Epithelial cell of proximal tubule (primary cell): ENCODE results near the gene GEMIN8. TPM values are rescaled to one million over a fixed set of nuclear protein-coding genes. Genes with fewer than 3 reads are reported as not detected.

Source experiments
- DNase-seq: peaks from one replicate; pipeline ENCODE4 v3.0.0-alpha.2; 2011; ENCODE audit warnings: low read depth
- H3K4me3 ChIP-seq: 2 replicates; pipeline ENCODE4 v1.5.1; 2011; ENCODE audit warnings: low read depth, mild to moderate bottlenecking, low read length
- total RNA-seq: library from RNA; depleted of rRNA; stranded (reverse); fragments of >200 nt; gene quantifications from 2 replicates; pipeline ENCODE4 v1.2.3, GENCODE V29; 2015
- TF ChIP-seq, protein P1 (sequence below): conservative IDR thresholded peaks from 2 replicates; pipeline ENCODE4 v1.5.1; 2012; ENCODE audit warnings: low read depth, mild to moderate bottlenecking, low read length

The GEMIN8 gene
- total RNA-seq, 1 donor from 2014 or later, result 25.9 TPM

DNA sequence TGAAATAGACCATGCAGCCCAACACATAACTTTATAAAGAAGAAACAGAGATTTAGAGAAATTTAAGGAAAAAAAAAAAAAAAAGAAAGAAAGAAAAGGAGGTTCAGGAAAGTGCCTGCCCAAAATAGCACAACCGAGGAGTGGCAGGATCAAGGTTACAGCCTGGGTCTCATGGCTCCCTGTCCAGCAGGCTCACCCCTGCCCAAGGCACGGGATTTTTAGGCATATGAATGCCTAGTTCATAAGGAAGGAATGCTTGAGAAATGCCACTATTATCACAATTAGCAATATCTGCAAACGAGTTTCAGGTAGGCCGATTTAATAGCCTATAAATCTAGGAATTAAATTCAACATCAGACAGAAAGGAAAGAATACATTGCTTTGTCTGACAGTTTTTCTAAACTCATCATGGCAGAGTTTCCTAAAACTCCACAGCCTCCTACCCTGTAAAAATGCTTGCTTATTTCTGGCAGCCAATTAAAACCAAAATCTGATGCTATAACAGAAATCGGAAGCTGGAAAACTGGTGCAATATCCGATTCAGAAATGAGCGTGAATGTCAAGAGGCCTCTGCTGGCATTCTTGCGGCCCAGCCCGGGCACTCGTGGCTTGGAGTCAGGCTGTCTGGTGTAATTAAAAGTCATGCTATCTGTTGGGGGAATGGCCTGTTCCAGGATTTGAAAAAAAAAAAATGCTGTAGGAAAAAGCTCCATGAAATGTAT lies 63.5 kb downstream of the GEMIN8 start:
- no peak overlapping the region for H3K4me3 ChIP-seq
- no peak for DNase-seq
- TF ChIP-seq, protein P1, sequence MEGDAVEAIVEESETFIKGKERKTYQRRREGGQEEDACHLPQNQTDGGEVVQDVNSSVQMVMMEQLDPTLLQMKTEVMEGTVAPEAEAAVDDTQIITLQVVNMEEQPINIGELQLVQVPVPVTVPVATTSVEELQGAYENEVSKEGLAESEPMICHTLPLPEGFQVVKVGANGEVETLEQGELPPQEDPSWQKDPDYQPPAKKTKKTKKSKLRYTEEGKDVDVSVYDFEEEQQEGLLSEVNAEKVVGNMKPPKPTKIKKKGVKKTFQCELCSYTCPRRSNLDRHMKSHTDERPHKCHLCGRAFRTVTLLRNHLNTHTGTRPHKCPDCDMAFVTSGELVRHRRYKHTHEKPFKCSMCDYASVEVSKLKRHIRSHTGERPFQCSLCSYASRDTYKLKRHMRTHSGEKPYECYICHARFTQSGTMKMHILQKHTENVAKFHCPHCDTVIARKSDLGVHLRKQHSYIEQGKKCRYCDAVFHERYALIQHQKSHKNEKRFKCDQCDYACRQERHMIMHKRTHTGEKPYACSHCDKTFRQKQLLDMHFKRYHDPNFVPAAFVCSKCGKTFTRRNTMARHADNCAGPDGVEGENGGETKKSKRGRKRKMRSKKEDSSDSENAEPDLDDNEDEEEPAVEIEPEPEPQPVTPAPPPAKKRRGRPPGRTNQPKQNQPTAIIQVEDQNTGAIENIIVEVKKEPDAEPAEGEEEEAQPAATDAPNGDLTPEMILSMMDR, result no peak

DNA sequence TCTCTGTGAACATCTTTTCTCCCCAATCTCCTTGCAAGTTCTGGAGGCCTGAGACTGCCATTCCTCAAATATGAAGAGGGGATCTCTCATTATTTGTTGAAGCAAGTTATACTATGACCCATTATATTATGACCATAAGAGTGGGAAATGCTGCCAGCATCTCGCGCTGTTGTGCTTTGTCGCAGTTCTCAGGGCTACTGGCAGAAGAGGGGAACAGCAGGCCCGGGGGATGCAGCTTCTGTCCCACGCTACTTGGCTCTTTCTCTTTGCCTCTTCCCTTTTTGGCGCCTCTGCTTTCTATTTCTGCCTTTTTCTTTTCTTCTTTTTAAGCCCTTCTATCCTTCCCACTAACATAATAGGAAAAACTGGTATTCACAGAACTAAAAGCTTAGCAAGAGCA lies 64.2 kb downstream of the GEMIN8 start:
- TF ChIP-seq, protein P1, result no peak
- H3K4me3 ChIP-seq, result no peak overlapping the region
- no peak for DNase-seq

DNA sequence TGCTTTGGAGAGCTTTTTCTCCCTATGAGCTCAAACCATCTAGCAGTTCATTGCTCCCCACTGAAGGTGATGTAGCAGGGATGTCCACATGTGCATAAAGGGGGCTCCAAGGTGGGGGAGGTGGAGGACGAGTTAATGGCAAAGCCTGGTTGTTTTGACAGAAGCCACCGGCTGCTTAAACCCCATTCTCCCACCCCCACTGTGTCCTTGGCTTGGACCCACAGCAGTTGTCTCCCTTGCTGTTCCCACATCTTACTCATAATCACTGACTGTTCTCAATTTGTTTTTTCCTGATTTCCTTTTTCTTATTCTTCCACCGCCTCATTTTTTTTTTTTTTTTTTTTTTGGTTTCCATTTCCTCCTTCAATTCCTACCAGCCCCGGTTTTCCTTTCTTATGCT lies 72.7 kb downstream of the GEMIN8 start:
- no peak overlapping the region for H3K4me3 ChIP-seq
- no peak for DNase-seq
- TF ChIP-seq, protein P1, result no peak

Other genes with a start within 250 kb of the GEMIN8 start
- gene GPM6B, start 212.8 kb downstream of the GEMIN8 start, total RNA-seq, result 1.5 and 3.6 TPM in 2 replicates